ENCODE measurements around the gene PPM1L. TPM values are rescaled to one million over a fixed set of nuclear protein-coding genes. Genes with fewer than 3 reads are reported as not detected.

Gene PPM1L
- total RNA-seq, 1 donor from 2014 or later, result 12.2 TPM

GRCh38 chr3:160986069-160986468 lies 230.0 kb downstream of the PPM1L start:
- no peaks in the 10 kb centered on the region for H3K9me3 Mint-ChIP-seq (ENCODE audit: unreplicated experiment)
- TF ChIP-seq CTCF (IDR thresholded peaks at IDR 0.05; ENCODE audit: unreplicated experiment), result no peak
- H3K4me3 Mint-ChIP-seq (ENCODE audit: unreplicated experiment), result no peak overlapping the region
- peaks cover 3% of the 10 kb centered on the region for H3K4me1 Mint-ChIP-seq (ENCODE audit: unreplicated experiment)
- peaks cover 1% of the 10 kb centered on the region for H3K27me3 Mint-ChIP-seq (ENCODE audit: unreplicated experiment)
- H3K36me3 Mint-ChIP-seq (ENCODE audit: low read depth, unreplicated experiment), result peaks cover 4% of the 10 kb centered on the region
- no peak for DNase-seq (ENCODE audit: low spot score)
- no peak overlapping the region for H3K27ac Mint-ChIP-seq (ENCODE audit: unreplicated experiment)

GRCh38 chr3:160987982-160988964 lies 232.2 kb downstream of the PPM1L start:
- Mint-ChIP-seq H3K27me3 (ENCODE audit: unreplicated experiment) (peaks cover 1% of the 10 kb centered on the region), H3K4me1 (ENCODE audit: unreplicated experiment) (peaks cover 3% of the 10 kb centered on the region), H3K9me3 (ENCODE audit: unreplicated experiment) (no peaks in the 10 kb centered on the region), H3K4me3 (ENCODE audit: unreplicated experiment) (no peak overlapping the region), H3K27ac (ENCODE audit: unreplicated experiment) (no peak overlapping the region), H3K36me3 (ENCODE audit: low read depth, unreplicated experiment) (no peaks in the 10 kb centered on the region)
- no peak for TF ChIP-seq CTCF (IDR thresholded peaks at IDR 0.05; ENCODE audit: unreplicated experiment)
- no peak for DNase-seq (ENCODE audit: low spot score)

- no peak for DNase-seq (ENCODE audit: low spot score)
- Mint-ChIP-seq H3K27me3 (ENCODE audit: unreplicated experiment) (peaks cover 1% of the 10 kb centered on the region), H3K36me3 (ENCODE audit: low read depth, unreplicated experiment) (no peaks in the 10 kb centered on the region), H3K27ac (ENCODE audit: unreplicated experiment) (no peak overlapping the region), H3K4me1 (ENCODE audit: unreplicated experiment) (peaks cover 3% of the 10 kb centered on the region), H3K4me3 (ENCODE audit: unreplicated experiment) (no peak overlapping the region), H3K9me3 (ENCODE audit: unreplicated experiment) (no peaks in the 10 kb centered on the region)
- no peak for TF ChIP-seq CTCF (IDR thresholded peaks at IDR 0.05; ENCODE audit: unreplicated experiment)
These were observed 234.4 kb downstream of the PPM1L start for GRCh38 chr3:160990446-160990845.

GRCh38 chr3:160992712-160993111 lies 236.7 kb downstream of the PPM1L start:
- no peak for TF ChIP-seq CTCF (IDR thresholded peaks at IDR 0.05; ENCODE audit: unreplicated experiment)
- Mint-ChIP-seq H3K4me3 (ENCODE audit: unreplicated experiment) (no peak overlapping the region), H3K36me3 (ENCODE audit: low read depth, unreplicated experiment) (no peaks in the 10 kb centered on the region), H3K9me3 (ENCODE audit: unreplicated experiment) (no peaks in the 10 kb centered on the region), H3K27ac (ENCODE audit: unreplicated experiment) (no peak overlapping the region), H3K27me3 (ENCODE audit: unreplicated experiment) (no peaks in the 10 kb centered on the region), H3K4me1 (ENCODE audit: unreplicated experiment) (no peaks in the 10 kb centered on the region)
- no peak for DNase-seq (ENCODE audit: low spot score)

- no peak overlapping the region for H3K4me3 Mint-ChIP-seq (ENCODE audit: unreplicated experiment)
- TF ChIP-seq CTCF (IDR thresholded peaks at IDR 0.05; ENCODE audit: unreplicated experiment), result no peak
These were observed 240.8 kb downstream of the PPM1L start for GRCh38 chr3:160996811-160997210.

More at GRCh38 chr3:160996811-160997210, 240.8 kb downstream of the PPM1L start:
- Mint-ChIP-seq H3K27ac (ENCODE audit: unreplicated experiment) (no peak overlapping the region), H3K4me1 (ENCODE audit: unreplicated experiment) (peaks cover 5% of the 10 kb centered on the region), H3K27me3 (ENCODE audit: unreplicated experiment) (no peaks in the 10 kb centered on the region), H3K9me3 (ENCODE audit: unreplicated experiment) (no peaks in the 10 kb centered on the region), H3K36me3 (ENCODE audit: low read depth, unreplicated experiment) (no peaks in the 10 kb centered on the region)
- no peak for DNase-seq (ENCODE audit: low spot score)

All from endothelial cell (in vitro differentiated cells).